ENCODE measurements around the gene CES5A.
"Not testable (repeated sequence)": the region's sequence is repeated elsewhere in the genome, so short reads cannot be mapped to it uniquely, and the experiment has no call there.

Gene CES5A

DNA sequence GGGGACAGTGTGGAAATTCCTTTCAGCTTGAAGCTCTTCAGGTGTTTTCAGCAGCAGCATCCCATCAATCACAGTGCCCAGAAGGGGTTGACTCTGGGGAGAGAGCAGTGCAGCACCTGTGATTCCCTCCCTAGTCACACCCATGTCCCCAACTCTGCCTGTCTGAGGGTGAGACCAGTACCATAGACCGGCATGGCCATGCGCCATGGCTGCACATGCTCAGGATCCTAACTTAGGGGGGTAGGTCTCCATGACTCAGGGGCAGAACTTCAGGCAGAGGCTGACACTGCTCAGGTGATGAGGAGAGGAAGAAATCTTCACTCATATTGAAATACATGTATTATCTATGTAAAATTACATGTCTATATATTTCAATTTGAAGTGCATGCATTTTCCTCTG, 62.2 kb downstream of the CES5A start:
- peaks cover 4% of the 10 kb centered on the region; the same call in 1 of the 2 replicates for H3K4me1 ChIP-seq (ENCODE audit: control insufficient read depth, insufficient read depth, low read length)
- no peak overlapping the region for H3K4me3 ChIP-seq (ENCODE audit: low read depth, low read length)
- H3K27ac ChIP-seq (ENCODE audit: low read depth, low read length), result no peak overlapping the region
- no peaks in the 10 kb centered on the region; the same call in 1 of the 2 replicates for H3K27me3 ChIP-seq (ENCODE audit: control insufficient read depth, insufficient read depth, low read length)
- no peak overlapping the region for H3K9ac ChIP-seq (ENCODE audit: low read depth, low read length)
- H3K9me3 ChIP-seq (ENCODE audit: control insufficient read depth, insufficient read depth, low read length), result no peaks in the 10 kb centered on the region
- no peaks in the 10 kb centered on the region for H3K36me3 ChIP-seq (ENCODE audit: control insufficient read depth, insufficient read depth, low read length)

DNA sequence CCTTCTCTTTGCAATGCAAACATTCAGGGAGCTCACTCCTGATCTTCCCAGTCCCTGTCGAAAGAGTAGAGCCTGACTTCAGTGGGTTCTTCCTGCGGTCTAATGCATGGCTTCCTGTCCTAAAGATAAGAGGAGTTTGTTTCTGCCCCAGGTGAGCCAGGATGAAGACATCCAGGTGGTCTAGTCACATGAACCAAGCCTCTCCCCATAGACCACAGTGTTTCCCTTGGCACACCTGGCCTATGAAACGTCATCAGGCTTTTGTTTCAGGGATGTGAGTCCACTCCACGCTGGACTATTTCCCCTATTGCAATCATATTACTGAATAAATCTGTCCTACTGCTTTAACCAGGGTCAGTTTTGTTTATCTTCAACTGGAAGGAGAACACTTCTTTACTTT, 63.4 kb downstream of the CES5A start:
- peaks cover 4% of the 10 kb centered on the region; the same call in 1 of the 2 replicates for H3K4me1 ChIP-seq (ENCODE audit: control insufficient read depth, insufficient read depth, low read length)
- H3K9me3 ChIP-seq (ENCODE audit: control insufficient read depth, insufficient read depth, low read length), result no peaks in the 10 kb centered on the region
- H3K9ac ChIP-seq (ENCODE audit: low read depth, low read length), result no peak overlapping the region
- H3K36me3 ChIP-seq (ENCODE audit: control insufficient read depth, insufficient read depth, low read length), result no peaks in the 10 kb centered on the region
- H3K27ac ChIP-seq (ENCODE audit: low read depth, low read length), result no peak overlapping the region
- H3K4me3 ChIP-seq (ENCODE audit: low read depth, low read length), result no peak overlapping the region
- no peaks in the 10 kb centered on the region; the same call in 1 of the 2 replicates for H3K27me3 ChIP-seq (ENCODE audit: control insufficient read depth, insufficient read depth, low read length)

DNA sequence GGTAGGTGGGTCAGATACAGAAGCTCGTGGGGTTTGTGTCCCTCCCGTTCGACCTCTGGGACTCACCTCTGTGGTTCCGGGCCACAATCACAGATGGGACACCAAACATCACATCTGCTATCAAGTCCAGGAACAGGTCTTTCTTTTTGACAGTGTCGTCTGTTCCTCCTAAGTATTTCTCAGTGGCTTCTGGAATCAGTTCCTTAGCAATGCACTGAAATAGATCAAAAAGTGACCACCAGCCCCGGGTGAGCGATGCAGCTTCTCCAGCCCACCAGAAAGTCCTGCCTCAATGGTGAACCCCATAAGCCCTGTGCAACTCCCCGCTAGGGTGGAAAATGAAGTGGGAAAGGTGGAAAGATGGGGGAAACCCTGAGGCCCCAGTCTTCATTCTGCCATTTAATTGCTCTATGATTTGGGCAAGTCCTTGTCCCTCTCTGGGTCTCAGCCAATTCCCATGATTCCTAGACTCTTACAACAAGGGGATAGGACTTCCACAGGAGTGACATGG, 64.7 kb downstream of the CES5A start:
- no peak overlapping the region for H3K4me3 ChIP-seq (ENCODE audit: low read depth, low read length)
- H3K27me3 ChIP-seq (ENCODE audit: control insufficient read depth, insufficient read depth, low read length), result no peaks in the 10 kb centered on the region; the same call in 1 of the 2 replicates
- H3K4me1 ChIP-seq (ENCODE audit: control insufficient read depth, insufficient read depth, low read length), result peaks cover 4% of the 10 kb centered on the region; the same call in 1 of the 2 replicates
- no peak overlapping the region for H3K9ac ChIP-seq (ENCODE audit: low read depth, low read length)
- H3K9me3 ChIP-seq (ENCODE audit: control insufficient read depth, insufficient read depth, low read length), result no peaks in the 10 kb centered on the region
- H3K27ac ChIP-seq (ENCODE audit: low read depth, low read length), result no peak overlapping the region
- H3K36me3 ChIP-seq (ENCODE audit: control insufficient read depth, insufficient read depth, low read length), result no peaks in the 10 kb centered on the region

DNA sequence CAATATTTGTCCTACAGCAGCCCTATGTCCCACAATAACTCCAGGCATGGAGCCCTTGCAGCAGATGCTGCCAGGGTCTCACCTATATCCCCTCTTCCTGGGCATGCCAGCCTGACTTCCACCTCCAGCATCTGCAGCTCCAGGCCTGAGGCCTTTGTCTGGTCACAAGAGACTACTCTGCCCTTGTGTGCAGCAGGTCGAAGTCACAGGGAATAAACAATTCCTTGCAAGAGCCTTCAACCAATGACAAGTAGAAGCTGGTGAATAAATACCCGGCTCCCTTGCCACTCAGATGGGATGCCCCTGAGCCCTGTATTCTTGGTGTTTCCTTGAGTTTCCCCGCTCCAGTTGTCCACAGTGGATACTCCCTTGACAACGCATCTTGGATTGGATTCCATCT, 65.3 kb downstream of the CES5A start:
- H3K27me3 ChIP-seq (ENCODE audit: control insufficient read depth, insufficient read depth, low read length), result no peaks in the 10 kb centered on the region; the same call in 1 of the 2 replicates

DNA sequence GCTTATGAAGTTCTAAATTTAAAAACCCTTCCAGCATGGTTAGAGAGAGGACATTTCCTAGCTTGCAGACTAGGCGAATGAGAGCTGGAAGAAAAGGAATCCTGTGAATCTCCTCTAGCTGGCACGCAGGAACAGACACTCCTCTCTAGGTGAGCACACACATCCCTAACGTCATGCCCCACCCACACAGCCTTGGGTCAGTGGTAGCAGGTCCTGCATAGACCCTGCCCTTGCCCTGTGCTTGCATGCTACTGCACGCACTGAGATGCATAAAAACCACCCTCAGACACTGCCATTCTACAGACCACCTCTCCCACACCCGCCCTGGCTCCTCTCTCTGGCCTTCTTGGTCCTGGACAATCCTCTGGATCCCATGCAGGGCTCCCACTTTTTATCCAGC, 65.8 kb downstream of the CES5A start:
- H3K27ac ChIP-seq (ENCODE audit: low read depth, low read length), result no peak overlapping the region
- no peak overlapping the region for H3K9ac ChIP-seq (ENCODE audit: low read depth, low read length)
- H3K36me3 ChIP-seq (ENCODE audit: control insufficient read depth, insufficient read depth, low read length), result no peaks in the 10 kb centered on the region
- no peak overlapping the region for H3K4me3 ChIP-seq (ENCODE audit: low read depth, low read length)
- H3K4me1 ChIP-seq (ENCODE audit: control insufficient read depth, insufficient read depth, low read length), result peaks cover 4% of the 10 kb centered on the region; the same call in 1 of the 2 replicates
- H3K27me3 ChIP-seq (ENCODE audit: control insufficient read depth, insufficient read depth, low read length), result no peaks in the 10 kb centered on the region; the same call in 1 of the 2 replicates
- no peaks in the 10 kb centered on the region for H3K9me3 ChIP-seq (ENCODE audit: control insufficient read depth, insufficient read depth, low read length)

More for the DNA sequence above, 65.3 kb downstream of the CES5A start:
- Histone ChIP-seq H3K27ac (ENCODE audit: low read depth, low read length) (no peak overlapping the region), H3K4me1 (ENCODE audit: control insufficient read depth, insufficient read depth, low read length) (peaks cover 4% of the 10 kb centered on the region; the same call in 1 of the 2 replicates), H3K36me3 (ENCODE audit: control insufficient read depth, insufficient read depth, low read length) (no peaks in the 10 kb centered on the region), H3K9ac (ENCODE audit: low read depth, low read length) (no peak overlapping the region), H3K4me3 (ENCODE audit: low read depth, low read length) (no peak overlapping the region), H3K9me3 (ENCODE audit: control insufficient read depth, insufficient read depth, low read length) (no peaks in the 10 kb centered on the region)

DNA sequence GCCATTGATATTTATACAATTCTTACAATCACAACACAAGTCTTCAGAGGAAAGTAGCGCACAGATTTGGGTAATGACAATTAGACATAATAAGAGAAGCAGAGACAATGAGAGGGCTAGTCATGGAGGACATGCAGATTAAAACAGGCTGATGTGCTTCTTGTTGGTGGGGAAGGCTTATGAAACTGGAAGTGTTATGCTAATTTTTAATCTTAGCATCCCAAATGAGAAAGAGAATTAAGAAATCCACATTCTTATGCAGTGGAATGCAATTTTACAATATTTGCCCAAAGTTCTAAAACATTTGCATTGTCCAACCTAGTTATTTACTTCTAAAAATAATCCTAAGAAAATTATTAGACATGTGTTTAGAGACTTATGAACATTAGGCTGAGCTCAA, 66.9 kb downstream of the CES5A start:
- not testable (repeated sequence) for H3K4me3 ChIP-seq (ENCODE audit: low read depth, low read length); H3K27me3 ChIP-seq (ENCODE audit: control insufficient read depth, insufficient read depth, low read length); H3K27ac ChIP-seq (ENCODE audit: low read depth, low read length); H3K4me1 ChIP-seq (ENCODE audit: control insufficient read depth, insufficient read depth, low read length); H3K9ac ChIP-seq (ENCODE audit: low read depth, low read length); H3K9me3 ChIP-seq (ENCODE audit: control insufficient read depth, insufficient read depth, low read length); H3K36me3 ChIP-seq (ENCODE audit: control insufficient read depth, insufficient read depth, low read length)

DNA sequence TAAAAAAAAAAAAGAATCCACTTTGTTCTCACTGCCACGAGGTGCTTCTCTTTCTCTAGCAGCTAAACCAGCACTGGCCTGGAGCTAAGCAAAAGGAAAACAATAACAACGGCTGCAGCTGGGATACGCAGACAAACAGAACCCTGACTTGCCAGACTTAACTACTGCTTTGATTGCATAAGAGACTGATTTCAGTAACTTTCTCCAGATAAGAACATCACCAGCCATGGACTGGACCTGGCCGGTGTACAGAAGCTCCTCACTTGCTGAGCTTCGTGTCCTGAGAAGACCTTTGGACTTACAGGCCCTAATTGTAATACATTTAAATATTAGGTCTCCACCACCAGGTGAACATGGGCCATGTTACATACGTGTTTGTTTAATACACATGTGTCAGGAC, 70.1 kb downstream of the CES5A start:
- H3K4me1 ChIP-seq (ENCODE audit: control insufficient read depth, insufficient read depth, low read length); H3K36me3 ChIP-seq (ENCODE audit: control insufficient read depth, insufficient read depth, low read length); H3K27ac ChIP-seq (ENCODE audit: low read depth, low read length); H3K9me3 ChIP-seq (ENCODE audit: control insufficient read depth, insufficient read depth, low read length); H3K9ac ChIP-seq (ENCODE audit: low read depth, low read length); H3K27me3 ChIP-seq (ENCODE audit: control insufficient read depth, insufficient read depth, low read length); H3K4me3 ChIP-seq (ENCODE audit: low read depth, low read length): not testable (repeated sequence)

DNA sequence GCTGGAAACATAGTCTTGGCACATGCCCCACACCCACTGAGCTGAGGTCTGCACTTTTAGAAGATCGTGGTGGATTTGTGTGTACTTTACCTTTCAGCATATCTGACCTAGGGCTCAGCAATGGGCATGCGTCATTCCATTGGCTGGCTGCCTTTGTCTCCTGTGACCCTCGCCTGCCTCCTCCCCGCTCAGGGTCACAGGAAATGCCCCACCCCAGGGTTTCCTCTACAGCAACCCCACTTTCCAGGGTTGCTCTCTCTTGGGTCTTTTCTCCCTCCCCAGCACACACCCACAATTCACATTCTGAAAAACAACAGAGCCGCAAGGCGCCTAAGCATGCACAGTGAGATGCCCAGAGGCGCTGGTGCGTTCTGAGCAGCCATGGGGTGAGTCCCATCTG, 71.5 kb downstream of the CES5A start:
- H3K27ac ChIP-seq (ENCODE audit: low read depth, low read length); H3K4me1 ChIP-seq (ENCODE audit: control insufficient read depth, insufficient read depth, low read length); H3K9ac ChIP-seq (ENCODE audit: low read depth, low read length); H3K27me3 ChIP-seq (ENCODE audit: control insufficient read depth, insufficient read depth, low read length); H3K9me3 ChIP-seq (ENCODE audit: control insufficient read depth, insufficient read depth, low read length); H3K4me3 ChIP-seq (ENCODE audit: low read depth, low read length); H3K36me3 ChIP-seq (ENCODE audit: control insufficient read depth, insufficient read depth, low read length): not testable (repeated sequence)
